ENCODE measurements around the gene RPE65. TPM values are rescaled to one million over a fixed set of nuclear protein-coding genes. Genes with fewer than 3 reads are reported as not detected.
A peak's percentile ranks its signal among the peaks of the same experiment; 100 is the strongest.

Gene RPE65
- polyA plus RNA-seq, 1 donor (not counting 4 experiments of a cell fraction or from before 2014, with no cell fraction given), result not detected

GRCh38 chr1:68473060-68473459 lies 23.3 kb upstream of the RPE65 start:
- no peaks in the 10 kb centered on the region for H3K9me3 ChIP-seq (ENCODE audit: control insufficient read depth, low read depth, low read length)
- H3K9ac ChIP-seq (ENCODE audit: control insufficient read depth, extremely low read depth, insufficient read depth, low read length), result no peak overlapping the region
- H3K27me3 ChIP-seq (ENCODE audit: control insufficient read depth, extremely low read depth, insufficient read depth, low read length), result no peaks in the 10 kb centered on the region
- H4K20me1 ChIP-seq (ENCODE audit: control insufficient read depth, extremely low read depth, insufficient read depth, low read length), result no peaks in the 10 kb centered on the region
- no peaks in the 10 kb centered on the region for H3K79me2 ChIP-seq (ENCODE audit: control insufficient read depth, insufficient read depth, low read length)
- no peak overlapping the region for H2AFZ ChIP-seq (ENCODE audit: control insufficient read depth, low read length)
- H3K4me3 ChIP-seq (ENCODE audit: control insufficient read depth in 2 of 3, extremely low read depth in 1 of 3, insufficient read depth in 2 of 3, low read depth in 1 of 3, low read length in 3 of 3), result no peak overlapping the region
- dilution Hi-C loops (cut with MboI; ENCODE audit: extremely low pct_ligation_motif_present, low sequenced_read_pairs), result no loop called here
- DNase-seq (ENCODE audit: low read depth, low spot score) (no peak), FAIRE-seq (no peak)
- no peaks in the 10 kb centered on the region for H3K36me3 ChIP-seq (ENCODE audit: control insufficient read depth in 2 of 2, extremely low read depth in 1 of 2, insufficient read depth in 2 of 2, low read length in 2 of 2)
- no peak overlapping the region for H3K4me2 ChIP-seq (ENCODE audit: control insufficient read depth, extremely low read depth, insufficient read depth, low read depth, low read length)
- no peaks in the 10 kb centered on the region for H3K9me1 ChIP-seq (ENCODE audit: control insufficient read depth, extremely low read depth, insufficient read depth, low read length)
- no peak for TF ChIP-seq EZH2 (IDR thresholded peaks at IDR 0.05; ENCODE audit: low read length)
- no peak for TF ChIP-seq CTCF (optimal IDR thresholded peaks at IDR 0.05 in 1 of 3, IDR thresholded peaks at IDR 0.05 in 1 of 3, conservative IDR thresholded peaks at IDR 0.05 in 1 of 3; ENCODE audit: extremely low read depth in 1 of 3, insufficient read depth in 2 of 3, low read length in 3 of 3)
- no peaks in the 10 kb centered on the region for H3K4me1 ChIP-seq (ENCODE audit: control insufficient read depth, extremely low read depth, insufficient read depth, low read length)
- no peak overlapping the region for H3K27ac ChIP-seq (ENCODE audit: control insufficient read depth, insufficient read depth, low read length)

DNA sequence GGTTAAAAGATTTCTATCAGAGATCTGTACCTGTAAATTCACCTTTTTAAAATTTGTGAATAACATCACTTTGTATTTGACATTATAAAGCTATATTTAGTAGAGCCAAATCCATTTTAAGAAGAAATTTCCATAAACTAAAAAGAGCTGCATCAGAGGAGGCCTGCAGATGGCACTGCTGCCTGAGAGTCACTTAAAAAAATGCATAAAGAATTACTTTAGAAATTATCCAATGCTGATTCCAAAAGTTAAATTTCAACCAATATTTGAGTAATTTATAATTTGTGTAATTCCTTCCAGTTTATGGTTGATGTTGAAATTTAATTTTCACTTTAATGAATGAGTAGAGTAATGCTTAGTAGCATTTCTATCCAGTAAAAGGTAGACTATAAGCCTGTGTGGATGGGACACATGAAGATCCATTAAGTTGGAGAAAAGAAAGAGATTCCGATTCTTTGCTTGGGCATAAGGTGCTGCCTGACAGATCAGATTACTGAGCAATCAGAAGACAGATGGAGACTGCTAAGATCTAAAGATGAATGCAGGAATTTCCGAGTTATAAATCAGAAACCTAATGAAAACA lies 20.7 kb upstream of the RPE65 start:
- FAIRE-seq, result no peak

More for the DNA sequence above, 20.7 kb upstream of the RPE65 start:
- no peaks in the 10 kb centered on the region for H3K36me3 ChIP-seq (ENCODE audit: control insufficient read depth in 2 of 2, extremely low read depth in 1 of 2, insufficient read depth in 2 of 2, low read length in 2 of 2)
- no peak overlapping the region for H2AFZ ChIP-seq (ENCODE audit: control insufficient read depth, low read length)
- no peaks in the 10 kb centered on the region for H3K79me2 ChIP-seq (ENCODE audit: control insufficient read depth, insufficient read depth, low read length)
- dilution Hi-C loops (cut with MboI; ENCODE audit: extremely low pct_ligation_motif_present, low sequenced_read_pairs), result no loop called here
- TF ChIP-seq CTCF (optimal IDR thresholded peaks at IDR 0.05 in 1 of 3, IDR thresholded peaks at IDR 0.05 in 1 of 3, conservative IDR thresholded peaks at IDR 0.05 in 1 of 3; ENCODE audit: extremely low read depth in 1 of 3, insufficient read depth in 2 of 3, low read length in 3 of 3), result peak; percentile 12 to 51 (median 49)
- TF ChIP-seq EZH2 (IDR thresholded peaks at IDR 0.05; ENCODE audit: low read length), result no peak
- H3K4me2 ChIP-seq (ENCODE audit: control insufficient read depth, extremely low read depth, insufficient read depth, low read depth, low read length), result no peak overlapping the region
- no peak for DNase-seq (ENCODE audit: low read depth, low spot score)
- H3K27me3 ChIP-seq (ENCODE audit: control insufficient read depth, extremely low read depth, insufficient read depth, low read length), result no peaks in the 10 kb centered on the region
- no peak overlapping the region for H3K4me3 ChIP-seq (ENCODE audit: control insufficient read depth in 2 of 3, extremely low read depth in 1 of 3, insufficient read depth in 2 of 3, low read depth in 1 of 3, low read length in 3 of 3)
- no peaks in the 10 kb centered on the region for H3K9me1 ChIP-seq (ENCODE audit: control insufficient read depth, extremely low read depth, insufficient read depth, low read length)
- H3K9me3 ChIP-seq (ENCODE audit: control insufficient read depth, low read depth, low read length), result no peaks in the 10 kb centered on the region
- H3K4me1 ChIP-seq (ENCODE audit: control insufficient read depth, extremely low read depth, insufficient read depth, low read length), result no peaks in the 10 kb centered on the region
- H3K27ac ChIP-seq (ENCODE audit: control insufficient read depth, insufficient read depth, low read length), result no peak overlapping the region
- no peak overlapping the region for H3K9ac ChIP-seq (ENCODE audit: control insufficient read depth, extremely low read depth, insufficient read depth, low read length)
- no peaks in the 10 kb centered on the region for H4K20me1 ChIP-seq (ENCODE audit: control insufficient read depth, extremely low read depth, insufficient read depth, low read length)
